DOHH2 (cell line): ENCODE results near the gene HACD2.
"Not testable (repeated sequence)": the region's sequence is repeated elsewhere in the genome, so short reads cannot be mapped to it uniquely, and the experiment has no call there.

ENCODE experiments used
- H3F3A ChIP-seq: fragments of 200-600 bp; sonication (generic), shearing (Covaris generic); 2 replicates; pipeline ENCODE4 v1.6.0; 2016; ENCODE audit warnings: antibody characterized with exemption, mild to moderate bottlenecking; ENCODE audit not compliant: control insufficient read depth, insufficient read depth
- H3K27ac ChIP-seq: fragments of 200-600 bp; sonication (generic); 2 replicates; pipeline ENCODE4 v1.5.1; 2014; ENCODE audit warnings: low read depth, mild to moderate bottlenecking, low read length, moderate library complexity
- H3K27me3 ChIP-seq: fragments of 200-600 bp; sonication (generic); 2 replicates; pipeline ENCODE4 v1.6.1; 2014; ENCODE audit warnings: mild to moderate bottlenecking, low read length, mixed read lengths; ENCODE audit not compliant: control insufficient read depth
- H3K36me3 ChIP-seq: fragments of 200-600 bp; sonication (generic); 2 replicates; pipeline ENCODE4 v1.6.1; 2014; ENCODE audit warnings: mild to moderate bottlenecking, low read length, moderate library complexity, mixed read lengths; ENCODE audit not compliant: control insufficient read depth
- H3K4me1 ChIP-seq: fragments of 200-600 bp; sonication (generic); 2 replicates; pipeline ENCODE4 v1.6.1; 2014; ENCODE audit warnings: mild to moderate bottlenecking, low read length, mixed read lengths; ENCODE audit not compliant: control insufficient read depth
- H3K4me2 ChIP-seq: fragments of 200-600 bp; sonication (generic); 2 replicates; pipeline ENCODE4 v1.6.0; 2014; ENCODE audit warnings: mild to moderate bottlenecking, low read length, moderate library complexity
- H3K4me3 ChIP-seq: fragments of 200-600 bp; sonication (generic); 2 replicates; pipeline ENCODE4 v1.5.1; 2014; ENCODE audit warnings: mild to moderate bottlenecking, low read length, mixed read lengths
- H3K79me2 ChIP-seq: fragments of 200-600 bp; sonication (generic); 2 replicates; pipeline ENCODE4 v1.6.1; 2014; ENCODE audit warnings: mild to moderate bottlenecking, low read length, mixed read lengths; ENCODE audit not compliant: control insufficient read depth
- H3K9me2 ChIP-seq: fragments of 200-600 bp; sonication (generic); replicated peaks from 2 replicates; pipeline ENCODE4 v1.6.1; 2014; ENCODE audit warnings: mild to moderate bottlenecking, low read length, mixed read lengths; ENCODE audit not compliant: control insufficient read depth
- H3K9me3 ChIP-seq: fragments of 200-600 bp; sonication (generic); 2 replicates; pipeline ENCODE4 v1.6.1; 2014; ENCODE audit warnings: antibody characterized with exemption, low read length, mixed read lengths; ENCODE audit not compliant: control insufficient read depth, insufficient read depth
- H4K20me1 ChIP-seq: fragments of 200-600 bp; sonication (generic); 2 replicates; pipeline ENCODE4 v1.6.0; 2014; ENCODE audit warnings: low read depth, mild to moderate bottlenecking, antibody characterized with exemption, low read length, moderate library complexity; ENCODE audit not compliant: control insufficient read depth, insufficient read depth
- CTCF ChIP-seq: fragments of 200-600 bp; sonication (generic); IDR thresholded peaks from one replicate; pipeline ENCODE4 v1.5.1; 2014; ENCODE audit warnings: antibody characterized with exemption, mild to moderate bottlenecking, low read depth, low read length; ENCODE audit not compliant: poor library complexity, severe bottlenecking
- EZH2phosphoT487 ChIP-seq: fragments of 200-600 bp; sonication (generic); IDR thresholded peaks from 2 replicates; pipeline ENCODE4 v1.6.1; 2017; ENCODE audit warnings: borderline replicate concordance, mild to moderate bottlenecking, antibody characterized with exemption, low read length, moderate library complexity, mixed read lengths

The HACD2 gene

DNA sequence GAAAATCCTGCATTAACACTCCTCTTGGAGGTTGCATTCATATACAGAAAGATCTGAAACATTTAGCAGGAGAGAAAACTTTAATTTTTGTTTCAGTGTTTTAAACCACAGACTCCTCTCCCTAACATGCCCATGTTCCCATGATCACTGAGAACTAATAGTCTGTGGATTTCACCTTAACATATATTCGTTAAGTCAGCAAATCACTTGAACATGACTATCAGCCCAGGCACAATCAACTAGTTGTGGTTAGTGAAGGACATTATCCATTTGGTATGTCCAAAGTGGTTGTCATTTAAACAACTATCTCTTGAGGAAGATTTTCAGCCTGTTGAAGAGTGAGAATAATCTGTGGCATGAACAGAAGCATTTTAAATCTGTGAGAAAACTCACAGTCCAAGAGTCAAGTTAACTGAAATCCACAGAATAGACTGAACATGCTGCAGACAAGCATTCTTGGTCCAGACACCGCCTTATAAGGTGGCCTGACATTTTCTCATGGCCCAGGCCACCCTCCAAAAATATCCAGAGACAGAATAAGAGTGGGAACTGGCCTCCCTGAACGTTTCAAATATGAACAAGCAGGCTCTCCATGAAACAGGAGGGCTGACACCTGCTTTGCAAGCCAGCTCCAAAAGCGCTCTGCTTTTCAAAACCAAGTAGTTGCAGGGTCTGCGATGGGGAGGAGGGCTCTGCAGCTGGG, 96.1 kb downstream of the HACD2 start:
- TF ChIP-seq CTCF (no peak), EZH2phosphoT487 (no peak)
- no peaks in the 10 kb centered on the region for H3K36me3 ChIP-seq
- no peaks in the 10 kb centered on the region for H3K79me2 ChIP-seq
- H3K9me3 ChIP-seq, result no peaks in the 10 kb centered on the region
- H3F3A ChIP-seq, result no peaks in the 10 kb centered on the region
- H3K27me3 ChIP-seq, result no peaks in the 10 kb centered on the region
- H3K9me2 ChIP-seq, result no peaks in the 10 kb centered on the region
- no peak overlapping the region for H3K4me3 ChIP-seq
- no peak overlapping the region for H3K27ac ChIP-seq
- H4K20me1 ChIP-seq, result 0 out of 2 replicates have a peak, but pooled peaks cover 3% of the 10 kb centered on the region
- H3K4me2 ChIP-seq, result no peak overlapping the region
- no peaks in the 10 kb centered on the region for H3K4me1 ChIP-seq

DNA sequence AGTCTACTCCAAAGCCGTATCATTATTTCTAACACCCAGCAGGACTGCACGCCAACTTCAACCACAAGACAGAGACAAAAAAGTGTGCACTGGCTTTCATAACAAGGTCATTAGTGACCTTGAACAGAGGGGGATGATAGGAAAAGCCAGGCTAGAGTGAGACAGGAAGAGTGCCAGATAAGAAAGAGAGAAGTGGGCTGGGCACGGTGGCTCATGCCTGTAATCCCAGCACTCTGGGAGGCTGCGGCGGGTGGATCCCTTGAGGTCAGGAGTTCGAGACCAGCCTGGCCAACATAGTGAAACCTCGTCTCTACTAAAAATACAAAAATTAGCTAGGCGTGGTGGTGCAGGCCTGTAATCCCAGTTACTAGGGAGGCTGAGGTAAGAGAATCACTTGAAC, 97.8 kb downstream of the HACD2 start:
- H3K9me2 ChIP-seq, H3K27ac ChIP-seq, H3K4me1 ChIP-seq, H3K36me3 ChIP-seq, H3K79me2 ChIP-seq, H3K4me2 ChIP-seq, H3K4me3 ChIP-seq, H4K20me1 ChIP-seq, H3K27me3 ChIP-seq, H3F3A ChIP-seq, H3K9me3 ChIP-seq: not testable (repeated sequence)

- 0 out of 2 replicates have a peak, but pooled peaks cover 3% of the 10 kb centered on the region for H4K20me1 ChIP-seq
- no peaks in the 10 kb centered on the region for H3K9me2 ChIP-seq
- H3K79me2 ChIP-seq, result no peaks in the 10 kb centered on the region
- no peaks in the 10 kb centered on the region for H3F3A ChIP-seq
- no peak overlapping the region for H3K4me2 ChIP-seq
- H3K36me3 ChIP-seq, result no peaks in the 10 kb centered on the region
- H3K27ac ChIP-seq, result no peak overlapping the region
- no peaks in the 10 kb centered on the region for H3K27me3 ChIP-seq
- no peak for TF ChIP-seq CTCF
- no peak for TF ChIP-seq EZH2phosphoT487
- H3K4me1 ChIP-seq, result no peaks in the 10 kb centered on the region
- H3K4me3 ChIP-seq, result no peak overlapping the region
- H3K9me3 ChIP-seq, result no peaks in the 10 kb centered on the region
Measured at GRCh38 chr3:123486460-123486859, 98.4 kb downstream of the HACD2 start.

- TF ChIP-seq CTCF (no peak), EZH2phosphoT487 (no peak)
- no peaks in the 10 kb centered on the region; the same call in 1 of the 2 replicates for H3K27me3 ChIP-seq
- no peaks in the 10 kb centered on the region for H3K36me3 ChIP-seq
- no peaks in the 10 kb centered on the region for H3K9me2 ChIP-seq
- no peak overlapping the region for H3K4me2 ChIP-seq
- no peak overlapping the region for H3K4me3 ChIP-seq
- no peaks in the 10 kb centered on the region for H3K9me3 ChIP-seq
- no peaks in the 10 kb centered on the region for H3F3A ChIP-seq
- no peak overlapping the region for H3K27ac ChIP-seq
- 0 out of 2 replicates have a peak, but pooled peaks cover 6% of the 10 kb centered on the region for H4K20me1 ChIP-seq
- H3K4me1 ChIP-seq, result no peaks in the 10 kb centered on the region
- no peaks in the 10 kb centered on the region for H3K79me2 ChIP-seq
Measured at GRCh38 chr3:123485551-123485950, 99.3 kb downstream of the HACD2 start.
